SU-DHL-6 (cell line): ENCODE measurements around the gene UNK.

Source experiments
- EZH2phosphoT487 ChIP-seq: fragments of 200-600 bp; sonication (generic), shearing (Covaris generic); conservative IDR thresholded peaks from 2 replicates; pipeline ENCODE4 v1.6.1; 2018; ENCODE audit warnings: mild to moderate bottlenecking, antibody characterized with exemption, low read length, moderate library complexity, mixed read lengths
- TF ChIP-seq, protein P1 (sequence below): fragments of 200-600 bp; sonication (generic); IDR thresholded peaks from one replicate; pipeline ENCODE4 v1.5.1; 2017; ENCODE audit warnings: antibody characterized with exemption, mild to moderate bottlenecking, low read length, moderate library complexity; ENCODE audit not compliant: insufficient read depth, poor library complexity, severe bottlenecking

DNA sequence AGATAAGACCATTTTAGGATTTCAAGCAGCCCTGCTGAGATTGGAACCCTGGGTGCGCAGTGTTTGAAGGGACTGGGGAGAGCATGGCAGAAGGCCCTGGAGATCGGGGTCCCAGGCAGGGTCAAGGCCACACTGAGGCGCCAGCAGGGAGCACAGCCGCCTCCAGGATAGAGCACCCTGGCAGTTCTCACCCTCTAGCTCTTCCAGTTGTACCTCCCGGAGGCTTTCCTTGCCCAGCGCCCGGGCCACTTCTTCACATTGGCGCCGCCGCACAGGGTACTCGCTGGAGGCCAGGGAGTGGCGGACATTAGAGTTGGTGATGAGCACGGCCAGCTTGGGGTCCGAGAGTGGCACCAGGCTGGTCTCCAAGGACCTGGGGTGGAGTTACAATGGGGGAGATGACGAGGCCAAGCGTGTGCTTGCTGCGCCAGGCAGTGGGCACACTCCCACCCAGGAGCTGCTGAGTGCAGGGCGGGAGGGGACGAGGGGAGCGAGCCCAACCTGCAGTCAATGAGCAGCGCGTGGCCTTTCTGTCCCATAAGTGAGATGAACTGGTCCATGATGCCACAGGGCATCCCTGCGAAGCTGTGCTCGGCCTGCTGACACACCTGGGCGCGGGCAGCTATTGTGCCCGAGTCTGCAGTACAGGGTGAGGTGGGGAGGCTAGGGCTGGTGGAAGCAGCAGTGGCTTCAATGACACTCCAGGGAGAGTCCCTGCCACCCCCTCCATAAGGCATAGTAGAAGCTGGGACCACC is 21.9 kb upstream of the UNK start:
- TF ChIP-seq, protein P1, sequence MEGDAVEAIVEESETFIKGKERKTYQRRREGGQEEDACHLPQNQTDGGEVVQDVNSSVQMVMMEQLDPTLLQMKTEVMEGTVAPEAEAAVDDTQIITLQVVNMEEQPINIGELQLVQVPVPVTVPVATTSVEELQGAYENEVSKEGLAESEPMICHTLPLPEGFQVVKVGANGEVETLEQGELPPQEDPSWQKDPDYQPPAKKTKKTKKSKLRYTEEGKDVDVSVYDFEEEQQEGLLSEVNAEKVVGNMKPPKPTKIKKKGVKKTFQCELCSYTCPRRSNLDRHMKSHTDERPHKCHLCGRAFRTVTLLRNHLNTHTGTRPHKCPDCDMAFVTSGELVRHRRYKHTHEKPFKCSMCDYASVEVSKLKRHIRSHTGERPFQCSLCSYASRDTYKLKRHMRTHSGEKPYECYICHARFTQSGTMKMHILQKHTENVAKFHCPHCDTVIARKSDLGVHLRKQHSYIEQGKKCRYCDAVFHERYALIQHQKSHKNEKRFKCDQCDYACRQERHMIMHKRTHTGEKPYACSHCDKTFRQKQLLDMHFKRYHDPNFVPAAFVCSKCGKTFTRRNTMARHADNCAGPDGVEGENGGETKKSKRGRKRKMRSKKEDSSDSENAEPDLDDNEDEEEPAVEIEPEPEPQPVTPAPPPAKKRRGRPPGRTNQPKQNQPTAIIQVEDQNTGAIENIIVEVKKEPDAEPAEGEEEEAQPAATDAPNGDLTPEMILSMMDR: no peak
- no peak for TF ChIP-seq EZH2phosphoT487
